ENCODE measurements around the gene DSTN.
A peak's percentile ranks its signal among the peaks of the same experiment; 100 is the strongest.

DSTN gene

DNA sequence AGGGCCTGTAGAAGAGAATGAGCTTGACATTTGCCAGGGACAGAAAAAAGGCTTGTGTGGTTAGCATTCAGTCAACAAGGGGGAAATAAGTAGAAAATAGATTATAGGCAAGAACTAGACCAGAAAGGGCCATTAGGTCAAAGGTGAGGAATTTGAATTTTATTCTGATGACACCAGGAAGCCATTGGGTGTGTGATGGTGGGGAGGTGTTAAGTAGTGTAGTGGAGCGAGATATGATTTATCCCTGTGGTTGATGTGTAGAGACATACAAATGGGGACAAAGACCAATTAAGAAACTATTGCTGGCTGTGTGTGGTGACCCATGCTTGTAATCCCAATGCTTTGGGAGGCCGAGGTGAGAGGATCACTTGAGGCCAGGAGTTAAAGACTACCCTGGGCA, 11.0 kb downstream of the DSTN start:
- DNase-seq (ENCODE audit: low read depth in 2 of 2), result no peak

DNA sequence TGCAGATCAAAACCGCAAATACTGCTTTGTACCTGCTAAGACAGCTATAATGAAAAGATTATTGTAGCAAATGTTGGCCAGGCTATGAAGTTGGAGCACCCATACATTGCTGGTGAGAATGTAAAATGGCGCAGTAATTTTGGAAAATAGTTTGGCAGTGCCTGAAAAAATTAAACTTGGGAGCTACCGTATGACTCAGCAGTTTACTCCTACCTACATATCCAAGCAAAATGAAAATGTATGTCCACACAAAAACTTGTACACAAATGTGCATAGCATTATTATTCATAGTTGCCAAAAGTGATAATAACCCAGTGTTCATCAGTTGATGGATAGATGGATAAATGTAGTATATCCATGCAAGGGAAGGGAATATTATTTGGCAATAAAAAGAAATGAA, 13.3 kb downstream of the DSTN start:
- no peak for DNase-seq (ENCODE audit: low read depth in 2 of 2)

DNA sequence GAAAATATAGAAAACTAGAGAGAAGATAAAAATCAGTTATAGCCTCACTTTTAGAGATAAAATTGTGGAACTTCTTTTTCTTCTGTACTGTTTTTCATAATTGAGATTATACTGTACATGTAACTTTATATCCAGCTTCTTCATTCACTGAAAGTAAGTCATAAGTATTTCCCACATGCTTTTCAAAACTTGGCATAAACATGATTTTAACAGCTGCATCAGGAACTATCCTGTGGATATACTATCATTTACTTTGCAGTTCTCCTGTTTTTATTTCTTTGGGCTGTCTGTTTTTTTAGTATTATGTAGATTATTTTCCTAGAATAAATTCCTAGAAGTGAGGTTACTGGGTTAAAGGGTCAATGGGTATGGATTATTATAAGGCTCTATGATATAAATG, 14.8 kb downstream of the DSTN start:
- DNase-seq (ENCODE audit: low read depth in 2 of 2), result no peak

DNA sequence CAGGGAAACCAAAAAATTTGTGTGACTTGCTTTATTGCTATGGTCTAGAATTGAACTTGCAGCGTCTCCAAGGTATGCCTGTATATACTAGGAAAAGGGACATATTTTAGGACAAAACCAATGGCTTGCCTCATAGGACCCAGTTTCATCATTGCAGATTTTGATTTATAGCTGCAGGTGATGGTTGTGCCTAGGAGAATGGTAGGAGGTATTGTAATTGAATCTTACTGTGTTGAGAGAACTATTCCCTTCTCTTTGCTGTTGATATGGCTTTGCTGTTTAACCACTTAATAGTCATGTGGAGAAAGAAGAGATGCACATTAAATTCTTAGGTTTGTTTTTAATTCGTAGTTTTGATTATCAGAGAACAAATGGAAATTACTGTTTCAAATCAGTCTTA, 16.4 kb downstream of the DSTN start:
- DNase-seq (ENCODE audit: low read depth in 2 of 2), result no peak

DNA sequence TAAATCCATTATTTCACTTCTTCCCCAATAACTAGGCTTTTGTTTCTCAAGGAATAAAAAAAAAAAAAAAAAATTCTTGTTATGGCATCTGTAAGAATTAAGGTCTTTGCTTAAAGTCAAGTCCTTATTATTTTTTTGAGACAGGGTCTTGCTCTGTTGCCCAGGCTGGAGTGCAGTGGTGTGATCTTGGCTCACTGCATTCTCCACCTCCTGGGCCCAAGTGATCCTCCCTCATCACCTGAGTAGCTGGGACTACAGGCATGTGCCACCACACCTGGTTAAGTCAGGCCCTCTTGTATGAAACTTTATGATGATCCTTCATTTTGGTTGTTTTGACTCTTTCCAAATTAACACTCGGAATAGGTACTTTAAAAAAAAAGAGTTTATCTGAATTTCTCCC, 17.3 kb downstream of the DSTN start:
- no peak for DNase-seq (ENCODE audit: low read depth in 2 of 2)

DNA sequence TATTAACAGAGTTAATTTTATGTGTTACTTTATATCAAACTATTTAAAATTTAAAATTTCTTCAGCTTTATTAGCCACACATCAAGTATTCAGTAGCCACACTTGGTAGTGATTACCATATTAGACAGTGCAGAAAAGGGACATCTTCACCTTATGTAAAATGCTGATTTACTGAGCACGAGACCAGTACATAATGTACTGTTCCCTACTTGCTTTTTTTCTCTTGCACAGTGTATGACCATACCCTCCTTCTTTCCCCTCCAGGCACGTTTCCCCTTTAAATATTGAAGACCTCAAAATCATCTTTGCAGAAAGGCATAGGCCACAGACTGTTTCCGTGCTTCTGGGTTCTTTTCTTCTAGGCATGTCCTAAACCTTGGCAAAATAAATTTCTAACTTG, 17.9 kb downstream of the DSTN start:
- DNase-seq (ENCODE audit: low read depth in 2 of 2), result no peak

DNA sequence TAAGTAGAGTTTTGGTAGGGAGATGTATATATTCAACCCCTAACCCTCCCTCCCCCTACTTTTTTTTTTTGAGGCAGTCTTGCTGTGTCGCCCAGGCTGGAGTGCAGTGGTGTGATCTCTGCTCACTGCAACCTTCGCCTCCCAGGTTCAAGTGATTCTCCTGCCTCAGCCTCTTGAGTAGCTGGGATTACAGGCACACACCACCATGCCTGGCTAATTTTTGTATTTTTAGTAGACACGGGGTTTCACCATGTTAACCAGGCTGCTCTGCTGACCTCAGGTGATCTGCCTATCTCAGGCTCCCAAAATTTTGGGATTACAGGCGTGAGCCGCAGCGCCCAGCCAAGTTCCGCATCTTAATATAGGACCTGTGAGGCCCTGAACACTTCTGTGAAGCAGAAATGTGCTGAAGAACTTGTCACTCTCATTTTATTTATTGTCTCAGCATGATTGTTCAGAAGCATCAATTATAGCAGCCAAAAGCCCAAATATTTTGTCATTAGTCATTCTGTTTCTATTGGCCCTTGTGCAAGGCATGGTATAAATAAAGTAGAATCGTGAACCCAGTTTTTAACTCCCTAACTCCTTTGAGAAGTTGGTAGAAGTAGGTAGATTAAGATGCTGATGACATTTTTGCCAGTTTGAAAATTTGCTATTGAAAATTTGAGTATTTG, 19.4 kb downstream of the DSTN start:
- DNase-seq (ENCODE audit: low read depth in 2 of 2), result no peak

DNA sequence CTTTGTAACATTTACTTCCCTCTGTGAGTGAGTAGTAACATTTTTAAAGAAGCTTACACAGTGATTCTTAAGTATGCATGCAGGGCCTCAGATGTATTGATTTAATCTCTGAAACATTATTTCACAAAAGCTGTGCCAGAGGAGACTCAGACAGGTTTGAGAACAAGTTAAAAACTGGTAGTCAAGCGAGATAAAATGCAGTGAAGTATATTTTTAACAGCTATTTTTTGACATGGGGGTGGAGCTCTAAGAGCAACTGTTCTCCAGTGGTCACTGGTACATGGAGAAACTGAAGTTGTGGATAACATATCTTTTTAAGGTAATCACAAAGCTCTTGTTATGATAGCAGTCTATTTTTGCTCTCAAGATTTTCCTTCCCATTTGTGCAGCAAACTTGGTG, 20.4 kb downstream of the DSTN start:
- no peak for DNase-seq (ENCODE audit: low read depth in 2 of 2)

DNA sequence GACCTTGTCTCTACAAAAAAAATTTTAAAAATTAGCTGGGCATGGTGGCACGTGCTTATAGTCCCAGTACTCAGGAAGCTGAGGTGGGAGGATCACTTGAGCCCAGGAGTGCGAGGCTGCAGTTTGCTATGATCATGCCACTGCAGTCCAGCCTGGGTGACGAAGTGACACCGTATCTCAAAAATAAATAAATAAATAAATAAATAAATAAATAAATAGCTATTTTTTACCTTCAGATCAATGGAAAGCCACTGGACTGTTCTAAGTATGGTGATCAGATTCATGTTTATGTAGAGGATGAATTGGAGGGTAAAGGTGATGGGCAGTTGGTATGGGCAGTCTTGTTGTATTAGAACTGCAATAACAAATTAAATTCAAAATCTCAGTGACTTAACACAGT, 24.0 kb downstream of the DSTN start:
- no peak for DNase-seq (ENCODE audit: low read depth in 2 of 2)

DNA sequence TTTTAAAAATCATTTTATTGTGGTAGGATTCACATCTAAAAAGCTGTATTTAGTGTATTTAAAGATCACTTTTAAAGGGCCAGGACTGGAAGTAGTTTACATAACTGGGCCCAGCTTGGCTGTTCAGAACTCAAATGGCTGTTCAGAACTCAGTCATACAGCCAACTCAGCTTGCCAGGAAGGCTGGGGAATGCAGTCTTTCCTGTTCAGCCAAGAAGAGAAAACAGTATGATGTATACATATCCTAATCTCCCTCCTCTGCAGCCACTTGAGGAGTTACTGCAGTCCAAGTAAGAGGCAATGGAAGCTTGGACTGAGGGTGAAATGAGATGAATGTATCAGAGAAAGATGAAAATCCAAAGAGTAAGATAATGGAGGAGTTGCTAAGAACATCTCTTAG, 24.6 kb downstream of the DSTN start:
- DNase-seq (ENCODE audit: low read depth in 2 of 2), result no peak

DNA sequence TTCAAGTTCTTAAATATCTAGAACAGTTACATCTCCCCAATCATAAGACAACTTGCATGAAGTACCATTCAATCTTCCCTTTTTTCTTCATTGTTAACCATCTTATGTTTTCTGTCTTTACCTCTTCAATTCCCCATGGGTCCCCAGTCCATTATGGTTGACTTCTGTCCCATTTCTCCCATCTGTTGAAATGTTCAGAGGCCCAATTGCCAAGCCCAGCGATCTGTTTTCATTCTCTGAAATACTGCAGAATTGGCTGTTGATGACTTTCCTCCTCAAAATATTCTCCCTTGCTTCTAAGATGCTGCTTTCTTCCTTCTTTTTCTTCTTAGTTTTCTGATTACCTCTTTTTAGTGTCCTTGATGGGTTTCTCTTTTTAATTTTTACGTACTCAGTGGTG, 26.0 kb downstream of the DSTN start:
- no peak for DNase-seq (ENCODE audit: low read depth in 2 of 2)

DNA sequence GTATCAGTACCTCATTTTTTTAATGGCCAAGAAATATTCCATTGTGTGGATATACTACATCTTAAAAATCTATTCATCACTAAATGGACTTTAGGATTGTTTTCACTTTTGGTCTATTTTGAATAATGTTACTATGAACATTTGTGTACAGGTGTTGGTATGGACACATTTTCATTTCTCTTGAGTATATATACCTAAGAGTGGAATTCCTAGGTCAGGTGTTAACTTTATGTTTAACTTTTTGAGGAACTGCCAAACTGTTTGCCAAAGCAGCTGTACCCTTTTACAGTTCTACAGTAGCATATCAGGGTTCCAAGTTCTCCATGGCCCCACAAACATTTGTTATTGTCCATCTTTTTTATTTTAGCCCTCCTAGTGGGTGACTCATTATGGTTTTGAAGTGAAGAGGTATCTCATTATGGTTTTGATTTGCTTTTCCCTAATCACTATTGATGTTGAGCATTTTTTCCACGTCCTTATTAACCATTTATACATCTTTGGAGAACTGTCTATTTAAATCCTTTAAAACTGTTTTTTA, 28.2 kb downstream of the DSTN start:
- no peak for DNase-seq (ENCODE audit: low read depth in 2 of 2)

DNA sequence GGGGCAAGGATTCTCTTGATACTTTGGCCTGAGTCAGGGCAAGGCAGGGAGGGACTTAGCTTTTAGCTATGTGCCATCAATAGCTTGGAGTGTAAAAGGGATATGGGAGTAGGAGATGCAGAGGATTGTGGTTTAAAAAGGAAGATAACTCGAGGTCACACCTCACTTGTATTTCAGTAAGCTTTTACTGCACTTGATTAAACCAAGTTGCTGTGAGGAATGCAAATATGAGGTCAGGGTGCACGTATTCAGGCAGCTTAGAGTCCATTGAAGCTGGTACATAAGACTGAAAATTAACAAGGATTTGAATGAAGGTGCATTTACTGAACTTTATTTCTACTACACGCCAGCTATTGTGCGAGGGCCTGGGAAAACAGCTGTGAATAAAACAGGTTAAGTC, 32.1 kb downstream of the DSTN start:
- DNase-seq (ENCODE audit: low read depth in 2 of 2), result no peak

DNA sequence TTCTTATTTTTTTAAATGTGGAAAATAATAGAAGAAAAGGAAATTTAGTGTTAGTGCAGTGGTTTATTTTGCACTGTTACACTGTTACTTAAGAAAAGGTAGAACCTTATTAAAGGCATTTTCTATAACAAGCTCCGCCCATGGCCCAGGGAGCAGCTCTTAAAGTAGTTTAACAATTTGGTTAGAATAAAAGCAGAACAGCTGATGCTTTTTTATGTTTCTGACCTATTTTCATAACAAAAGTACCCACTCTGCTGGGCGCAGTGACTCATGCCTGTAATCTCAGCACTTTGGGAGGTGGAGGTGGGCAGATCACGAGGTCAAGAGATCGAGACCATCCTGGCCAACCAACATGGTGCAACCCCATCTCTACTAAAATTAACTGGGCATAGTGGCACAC, 32.6 kb downstream of the DSTN start:
- DNase-seq (ENCODE audit: low read depth in 2 of 2), result no peak

DNA sequence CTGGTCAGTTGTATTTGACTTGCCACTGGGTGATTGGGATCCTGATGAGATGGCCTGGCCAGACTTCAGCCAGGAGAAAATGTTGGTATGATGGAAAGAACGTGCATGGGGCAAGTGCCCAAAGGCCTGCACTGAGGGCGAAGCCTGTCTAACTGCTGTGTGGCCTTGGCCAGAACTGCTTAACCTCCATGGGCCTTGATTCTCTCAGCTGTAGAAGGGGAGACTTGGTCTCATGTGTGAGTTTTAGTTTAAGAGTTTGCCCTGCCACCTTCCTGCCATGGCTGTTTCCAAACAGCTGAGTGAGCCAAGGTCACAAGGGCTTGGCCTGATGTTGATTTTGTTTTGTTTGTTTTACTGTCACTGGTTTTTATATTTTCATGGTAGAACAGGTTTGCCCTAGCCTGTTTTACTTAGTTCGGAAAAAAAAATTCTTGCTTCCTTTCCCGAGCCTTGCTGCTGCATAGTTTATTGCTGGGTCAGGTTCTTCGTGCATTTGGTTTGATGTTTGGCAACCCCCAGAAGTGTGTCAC, 35.3 kb downstream of the DSTN start:
- no peak for DNase-seq (ENCODE audit: low read depth in 2 of 2)

DNA sequence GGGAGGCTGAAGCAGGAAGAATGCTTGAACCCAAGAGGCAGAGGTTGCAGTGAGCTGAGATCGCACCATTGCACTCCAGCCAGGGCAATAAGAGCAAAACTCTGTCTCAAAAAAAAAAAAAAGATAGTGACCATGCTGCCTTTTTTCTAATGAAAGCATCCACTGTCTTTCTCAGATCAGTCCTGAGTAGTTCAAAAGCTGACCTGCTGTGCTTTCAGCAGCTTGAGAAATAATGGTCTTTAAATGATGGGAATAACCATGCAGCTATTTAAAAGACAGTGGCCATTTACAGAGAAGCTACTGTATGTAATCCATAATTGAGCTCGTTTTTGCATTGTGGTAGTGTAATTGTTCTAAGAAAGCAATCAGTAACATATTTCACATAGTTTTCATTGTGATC, 36.1 kb downstream of the DSTN start:
- DNase-seq (ENCODE audit: low read depth in 2 of 2), result no peak

DNA sequence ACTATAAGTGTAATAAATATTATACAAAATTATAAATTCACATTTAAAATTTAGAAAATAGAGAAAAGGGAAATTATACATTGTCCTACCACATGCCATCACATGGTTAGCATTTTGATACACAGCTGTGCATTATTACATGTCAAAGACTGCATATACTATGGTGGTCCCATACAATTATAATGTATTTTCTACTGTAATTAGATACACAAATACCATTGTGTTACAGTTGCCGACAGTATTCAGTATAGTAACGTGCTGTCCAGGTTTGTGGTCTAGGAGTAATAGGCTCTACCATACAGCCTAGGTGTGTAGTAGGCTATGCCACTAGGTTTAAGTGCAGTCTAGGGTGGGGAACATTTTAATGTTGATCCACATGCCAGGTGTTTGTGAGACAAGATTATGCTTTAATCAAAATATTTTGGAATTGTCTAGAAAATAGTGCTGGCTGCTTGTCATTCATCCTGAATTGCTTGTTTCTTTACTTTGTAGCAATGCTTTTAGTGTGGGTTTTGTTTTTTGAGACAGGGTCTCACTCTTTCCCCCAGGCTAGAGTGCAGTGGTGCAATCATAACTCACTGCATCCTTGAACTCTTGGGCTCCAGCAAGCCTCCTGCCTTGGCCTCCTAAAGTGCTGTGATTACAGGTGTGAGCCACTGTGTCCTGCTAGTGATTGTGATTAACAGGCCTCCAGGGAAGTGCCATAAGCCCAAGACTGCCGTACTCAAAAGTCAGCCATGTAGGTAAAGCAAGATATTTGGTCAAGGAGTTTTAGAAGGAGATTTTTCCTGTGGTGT, 39.0 kb downstream of the DSTN start:
- DNase-seq (ENCODE audit: low read depth in 2 of 2), result no peak

DNA sequence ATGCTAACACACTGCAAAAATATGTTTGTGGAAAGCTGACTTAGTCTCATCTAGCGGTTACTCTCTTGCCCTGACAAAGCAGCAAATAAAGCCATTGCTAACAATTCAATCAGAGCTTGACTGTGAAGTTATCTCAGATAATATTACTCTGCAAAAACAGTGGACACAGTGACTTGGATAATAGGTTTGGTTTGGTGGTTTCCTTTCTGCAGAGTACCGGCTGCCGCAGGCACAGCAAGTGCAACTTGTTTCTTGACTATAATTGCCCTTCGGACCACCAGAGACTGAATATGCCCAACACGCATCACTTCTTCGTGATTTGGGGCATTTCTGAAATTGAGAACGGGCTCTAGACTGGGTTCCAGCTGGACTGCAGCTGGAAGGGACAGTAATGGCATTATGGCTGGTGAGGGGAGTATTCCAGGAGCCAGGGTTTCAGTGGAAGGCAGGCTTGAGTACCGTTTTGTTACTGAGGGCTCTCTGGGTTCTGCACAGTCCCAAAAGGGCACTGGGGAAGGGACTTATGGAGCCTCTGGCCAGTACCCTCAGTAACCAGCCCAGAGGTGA, 40.0 kb downstream of the DSTN start:
- DNase-seq (ENCODE audit: low read depth in 2 of 2), result no peak

DNA sequence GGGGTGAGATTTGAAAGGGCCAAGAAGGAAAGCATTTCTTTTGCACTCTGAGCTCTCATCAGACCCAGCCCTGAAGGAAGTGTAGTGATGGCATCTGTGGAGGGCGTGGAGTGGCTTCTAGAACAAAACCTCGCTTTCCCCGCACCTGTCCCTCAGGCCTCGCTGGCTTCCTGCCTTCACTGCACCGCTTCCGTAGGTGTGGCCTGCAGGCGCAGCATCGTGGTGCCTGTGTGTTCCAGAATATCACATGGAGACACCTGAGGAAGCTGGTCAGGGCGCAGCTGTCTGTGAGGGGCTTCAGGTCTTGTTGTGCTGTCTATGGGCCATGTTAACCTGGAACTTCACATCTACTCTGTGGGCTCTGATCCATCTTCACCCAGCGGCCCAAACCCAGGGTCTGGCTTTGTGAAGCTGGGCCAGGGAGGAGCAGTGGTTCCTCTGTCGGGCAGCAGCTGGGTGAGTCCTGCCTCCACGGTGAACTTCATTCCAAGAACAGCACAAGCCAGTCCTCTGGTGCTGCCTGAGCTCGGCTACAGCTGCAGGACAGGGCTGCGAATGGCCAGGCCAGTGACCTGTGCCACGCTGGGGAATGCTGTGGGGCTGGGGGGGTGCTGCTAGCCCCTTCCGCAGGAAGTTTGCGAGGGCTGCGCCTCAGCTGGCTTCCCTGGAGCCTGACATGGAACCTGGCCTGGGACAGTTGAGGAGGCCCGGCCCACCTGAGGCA, 40.9 kb downstream of the DSTN start:
- peak in 1 of 2 donors; percentile 25 for DNase-seq (ENCODE audit: low read depth in 2 of 2)

DNA sequence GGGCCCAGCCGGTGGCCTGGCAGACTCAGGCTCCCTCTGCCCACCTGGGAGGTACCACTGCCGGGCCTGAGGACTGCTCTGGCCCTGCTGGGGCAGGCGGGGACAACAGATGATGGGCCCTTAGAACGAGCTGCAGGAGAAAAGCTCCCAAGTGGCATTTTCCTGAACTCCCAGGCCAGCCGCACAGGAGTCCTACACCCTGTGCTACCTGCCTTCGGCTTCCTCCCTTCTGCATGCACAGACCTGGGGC, 41.3 kb downstream of the DSTN start:
- DNase-seq (ENCODE audit: low read depth in 2 of 2), result no peak

DNA sequence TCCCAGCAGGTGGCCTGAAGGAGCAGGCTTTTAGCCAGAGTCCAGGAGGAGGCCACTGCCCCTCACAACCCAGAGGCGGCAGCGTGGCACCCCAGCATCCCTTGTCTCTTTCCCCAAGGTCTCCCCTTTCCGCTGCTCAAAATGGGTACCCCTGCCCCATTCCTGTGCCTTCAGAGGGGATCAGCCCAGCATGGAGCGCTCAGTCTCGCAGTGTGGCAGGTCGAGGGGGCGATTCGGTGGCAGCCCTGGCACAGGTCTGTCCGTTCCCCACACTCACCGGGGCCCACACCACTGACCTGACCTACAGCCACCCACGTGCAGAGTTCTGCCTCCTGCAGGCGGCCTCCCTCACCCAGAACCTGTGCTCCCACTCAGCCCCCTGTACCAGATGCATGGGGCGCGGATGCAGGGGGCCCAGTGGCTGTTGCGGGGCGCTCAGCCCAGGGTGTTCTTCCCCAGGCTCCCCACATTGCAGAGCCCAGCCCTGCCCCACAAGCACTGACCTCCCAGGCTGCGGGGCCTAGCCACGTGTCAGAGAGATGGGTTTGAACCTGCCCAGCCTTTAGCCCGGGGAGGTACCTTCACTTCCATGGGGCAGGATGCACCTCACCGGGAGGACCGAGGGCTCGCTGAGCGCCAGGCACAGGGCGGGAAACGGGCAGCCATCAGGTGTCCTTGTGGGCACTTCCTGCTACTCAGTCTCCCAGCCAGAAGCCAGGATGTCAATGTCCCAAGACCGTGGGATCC, 41.8 kb downstream of the DSTN start:
- no peak for DNase-seq (ENCODE audit: low read depth in 2 of 2)
